SK-N-SH treated with all-trans-retinoic acid at 6 μM for 48 hours (cell line): ENCODE data around the gene ARL13B.
"Not testable (repeated sequence)": the region's sequence is repeated elsewhere in the genome, so short reads cannot be mapped to it uniquely, and the experiment has no call there.

Source experiments
- ATAC-seq: fragments of 200-7000 bp; cut with Tn5 transposase; 3 replicates; pipeline ENCODE4 v1.9.1; 2020; ENCODE audit warnings: mild to moderate bottlenecking, moderate library complexity
- ARNTL ChIP-seq: fragments of 450-650 bp; formaldehyde crosslinking; IDR thresholded peaks from 2 replicates; pipeline ENCODE4 v1.5.0; 2020; ENCODE audit warnings: low read depth, mild to moderate bottlenecking, moderate library complexity, borderline replicate concordance
- BACH2 ChIP-seq: fragments of 250-450 bp; sonication (Bioruptor Pico); IDR thresholded peaks from 2 replicates; pipeline ENCODE4 v1.9.0; 2021; ENCODE audit warnings: mild to moderate bottlenecking, borderline replicate concordance
- CSDC2 ChIP-seq: fragments of 250-450 bp; sonication (Bioruptor Pico); IDR thresholded peaks from 2 replicates; pipeline ENCODE4 v1.5.0; 2020; ENCODE audit warnings: mild to moderate bottlenecking, moderate library complexity
- ESRRG ChIP-seq: fragments of 250-450 bp; sonication (Bioruptor Pico); IDR thresholded peaks from 2 replicates; pipeline ENCODE4 v1.6.1; 2021; ENCODE audit warnings: mild to moderate bottlenecking
- GLIS3 ChIP-seq: fragments of 250-450 bp; sonication (Bioruptor Pico); IDR thresholded peaks from 2 replicates; pipeline ENCODE4 v1.5.0; 2020; ENCODE audit warnings: mild to moderate bottlenecking, moderate library complexity
- ISL1 ChIP-seq: fragments of 250-450 bp; sonication (Bioruptor Pico); IDR thresholded peaks from 2 replicates; pipeline ENCODE4 v2.1.2; 2022; ENCODE audit warnings: mild to moderate bottlenecking, moderate library complexity
- OSR1 ChIP-seq: fragments of 250-450 bp; sonication (Bioruptor Pico); IDR thresholded peaks from 2 replicates; pipeline ENCODE4 v1.8.0; 2022; ENCODE audit warnings: moderate library complexity, mild to moderate bottlenecking, inconsistent platforms
- PPARA ChIP-seq: fragments of 250-450 bp; sonication (Bioruptor Pico); IDR thresholded peaks from 2 replicates; pipeline ENCODE4 v1.5.0; 2020; ENCODE audit warnings: mild to moderate bottlenecking, borderline replicate concordance
- RARB ChIP-seq: fragments of 250-450 bp; sonication (Bioruptor Pico); IDR thresholded peaks from 2 replicates; pipeline ENCODE4 v1.8.0; 2021; ENCODE audit warnings: mild to moderate bottlenecking, moderate library complexity
- SNAI2 ChIP-seq: fragments of 250-450 bp; sonication (Bioruptor Pico); IDR thresholded peaks from 2 replicates; pipeline ENCODE4 v1.5.0; 2020; ENCODE audit warnings: mild to moderate bottlenecking, moderate library complexity
- TCF4 ChIP-seq: fragments of 250-450 bp; sonication (Bioruptor Pico); IDR thresholded peaks from 2 replicates; pipeline ENCODE4 v1.8.0; 2021; ENCODE audit warnings: mild to moderate bottlenecking, moderate library complexity, borderline replicate concordance
- TOX ChIP-seq: fragments of 250-450 bp; sonication (Bioruptor Pico); IDR thresholded peaks from 2 replicates; pipeline ENCODE4 v1.8.0; 2021; ENCODE audit warnings: mild to moderate bottlenecking, moderate library complexity, borderline replicate concordance
- ZC3H10 ChIP-seq: fragments of 250-450 bp; sonication (Bioruptor Pico); IDR thresholded peaks from 2 replicates; pipeline ENCODE4 v1.5.1; 2021; ENCODE audit warnings: mild to moderate bottlenecking, moderate library complexity
- ZFP3 ChIP-seq: fragments of 250-450 bp; sonication (Bioruptor Pico); IDR thresholded peaks from 2 replicates; pipeline ENCODE4 v1.5.0; 2020; ENCODE audit warnings: mild to moderate bottlenecking, moderate library complexity
- ZFP30 ChIP-seq: fragments of 450-650 bp; formaldehyde crosslinking; IDR thresholded peaks from 2 replicates; pipeline ENCODE4 v1.5.0; 2022; ENCODE audit warnings: mild to moderate bottlenecking, moderate library complexity
- ZNF565 ChIP-seq: fragments of 450-650 bp; formaldehyde crosslinking; conservative IDR thresholded peaks from 2 replicates; pipeline ENCODE4 v1.5.0; 2020; ENCODE audit warnings: low read depth, mild to moderate bottlenecking, moderate library complexity
- ZNF70 ChIP-seq: fragments of 450-650 bp; formaldehyde crosslinking; IDR thresholded peaks from 2 replicates; pipeline ENCODE4 v1.5.0; 2020; ENCODE audit warnings: mild to moderate bottlenecking, moderate library complexity
- ZNF8 ChIP-seq: fragments of 450-650 bp; formaldehyde crosslinking; IDR thresholded peaks from 2 replicates; pipeline ENCODE4 v1.5.0; 2020; ENCODE audit warnings: mild to moderate bottlenecking, moderate library complexity
- TF ChIP-seq, protein P1 (sequence below): fragments of 250-450 bp; sonication (Bioruptor Pico); IDR thresholded peaks from 2 replicates; pipeline ENCODE4 v1.5.1; 2021; ENCODE audit warnings: mild to moderate bottlenecking, moderate library complexity
- TF ChIP-seq, protein P2 (sequence below): fragments of 250-450 bp; sonication (Bioruptor Pico); IDR thresholded peaks from 2 replicates; pipeline ENCODE4 v1.8.0; 2021; ENCODE audit warnings: low read depth, mild to moderate bottlenecking, moderate library complexity, borderline replicate concordance

ARL13B gene

DNA sequence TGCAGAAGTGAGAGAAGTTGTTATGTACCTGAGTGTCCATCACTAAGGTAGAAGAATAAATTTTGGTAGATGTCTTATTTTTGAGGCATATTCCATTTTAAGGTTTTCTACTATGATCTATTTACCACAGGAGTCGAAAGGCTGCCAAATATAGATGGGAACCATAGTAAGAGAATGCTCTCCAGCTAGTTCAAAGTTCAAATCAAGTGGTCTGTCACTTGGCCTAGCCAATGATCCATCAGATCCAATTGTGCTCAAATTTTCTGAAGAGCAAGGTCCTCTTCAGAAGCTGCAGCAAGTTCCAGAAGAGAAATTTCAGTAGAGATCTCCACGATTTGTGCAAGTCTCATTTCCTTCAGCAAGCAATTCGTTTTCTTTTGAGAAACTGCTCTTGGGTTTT lies 17.2 kb upstream of the ARL13B start (continued):
- no peak for TF ChIP-seq BACH2 (CRISPR knock-in tag)
- no peak for TF ChIP-seq CSDC2 (CRISPR knock-in tag)
- no peak for TF ChIP-seq ZFP30 (CRISPR knock-in tag)

DNA sequence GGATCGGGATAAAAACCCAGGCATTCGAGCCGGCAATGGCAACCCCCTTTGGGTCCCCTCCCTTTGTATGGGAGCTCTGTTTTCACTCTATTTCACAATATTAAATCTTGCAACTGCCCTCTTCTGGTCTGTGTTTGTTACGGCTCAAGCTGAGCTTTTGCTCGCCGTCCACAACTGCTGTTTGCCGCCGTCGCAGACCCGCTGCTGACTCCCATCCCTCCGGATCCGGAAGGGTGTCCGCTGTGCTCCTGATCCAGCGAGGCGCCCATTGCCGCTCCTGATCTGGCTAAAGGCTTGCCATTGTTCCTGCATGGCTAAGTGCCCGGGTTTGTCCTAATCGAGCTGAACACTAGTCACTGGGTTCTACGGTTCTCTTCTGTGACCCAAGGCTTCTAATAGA lies 14.8 kb upstream of the ARL13B start:
- ATAC-seq, result not testable (repeated sequence)

DNA sequence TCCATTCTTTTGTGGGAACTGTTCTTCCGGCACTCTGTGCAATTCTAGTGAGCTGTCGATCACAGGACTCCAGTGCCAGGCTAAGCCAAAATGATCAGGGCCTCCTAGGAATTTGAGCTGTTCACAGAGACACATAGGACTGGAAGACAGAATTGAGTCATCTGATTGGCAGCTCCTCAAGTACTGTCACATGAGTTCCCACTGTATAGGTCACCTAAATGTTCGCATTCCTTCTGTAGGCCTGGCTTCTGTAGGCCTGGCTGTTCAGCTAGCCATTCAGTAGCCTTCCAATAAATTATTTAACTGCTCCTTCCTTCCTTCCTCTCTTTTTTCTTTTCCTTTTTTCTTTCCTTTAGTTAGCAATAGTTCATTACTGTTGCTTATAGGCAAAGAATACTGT lies 10.5 kb upstream of the ARL13B start:
- ATAC-seq, result no peak; the same call in 2 of the 3 replicates
- no peak for TF ChIP-seq OSR1 (CRISPR knock-in tag)
- 0 out of 2 replicates have a peak, but pooled peaks have one; percentile 38 for TF ChIP-seq ZFP3 (CRISPR knock-in tag)
- TF ChIP-seq ESRRG (CRISPR knock-in tag), result no peak
- TF ChIP-seq ZC3H10 (CRISPR knock-in tag), result no peak
- TF ChIP-seq, all 23 proteins: peak for 1

DNA sequence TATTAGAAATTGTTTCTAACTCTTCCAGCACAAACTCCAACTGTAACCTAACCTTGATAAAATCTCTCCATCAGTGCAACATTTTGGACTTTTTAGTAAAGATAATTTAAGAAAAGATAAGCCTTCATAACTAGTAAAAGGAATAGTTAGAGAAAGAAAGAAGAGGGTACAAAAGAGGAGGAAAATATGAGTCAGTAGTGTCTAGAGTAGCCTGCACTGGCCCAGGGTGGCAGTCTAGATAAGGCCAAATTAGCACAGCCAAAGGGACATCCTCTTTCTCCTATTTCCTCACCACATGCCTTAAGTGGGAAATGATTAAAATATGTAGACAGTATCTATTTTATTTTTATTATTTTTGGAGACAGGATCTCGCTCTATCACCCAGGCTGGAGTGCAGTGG lies 10.0 kb upstream of the ARL13B start:
- no peak for ATAC-seq
- no peak for TF ChIP-seq SNAI2 (CRISPR knock-in tag)
- TF ChIP-seq ZNF70 (CRISPR knock-in tag), result no peak
- no peak for TF ChIP-seq ESRRG (CRISPR knock-in tag)
- no peak for TF ChIP-seq ISL1 (CRISPR knock-in tag)
- no peak for TF ChIP-seq TOX (CRISPR knock-in tag)
- no peak for TF ChIP-seq TCF4 (CRISPR knock-in tag)
- TF ChIP-seq ZC3H10 (CRISPR knock-in tag), result no peak
- TF ChIP-seq ZNF8, result no peak
- TF ChIP-seq, protein P1, sequence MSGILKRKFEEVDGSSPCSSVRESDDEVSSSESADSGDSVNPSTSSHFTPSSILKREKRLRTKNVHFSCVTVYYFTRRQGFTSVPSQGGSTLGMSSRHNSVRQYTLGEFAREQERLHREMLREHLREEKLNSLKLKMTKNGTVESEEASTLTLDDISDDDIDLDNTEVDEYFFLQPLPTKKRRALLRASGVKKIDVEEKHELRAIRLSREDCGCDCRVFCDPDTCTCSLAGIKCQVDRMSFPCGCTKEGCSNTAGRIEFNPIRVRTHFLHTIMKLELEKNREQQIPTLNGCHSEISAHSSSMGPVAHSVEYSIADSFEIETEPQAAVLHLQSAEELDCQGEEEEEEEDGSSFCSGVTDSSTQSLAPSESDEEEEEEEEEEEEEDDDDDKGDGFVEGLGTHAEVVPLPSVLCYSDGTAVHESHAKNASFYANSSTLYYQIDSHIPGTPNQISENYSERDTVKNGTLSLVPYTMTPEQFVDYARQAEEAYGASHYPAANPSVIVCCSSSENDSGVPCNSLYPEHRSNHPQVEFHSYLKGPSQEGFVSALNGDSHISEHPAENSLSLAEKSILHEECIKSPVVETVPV, result no peak
- TF ChIP-seq PPARA (CRISPR knock-in tag), result no peak
- no peak for TF ChIP-seq ZFP3 (CRISPR knock-in tag)
- TF ChIP-seq, all 23 proteins: peak for 0

DNA sequence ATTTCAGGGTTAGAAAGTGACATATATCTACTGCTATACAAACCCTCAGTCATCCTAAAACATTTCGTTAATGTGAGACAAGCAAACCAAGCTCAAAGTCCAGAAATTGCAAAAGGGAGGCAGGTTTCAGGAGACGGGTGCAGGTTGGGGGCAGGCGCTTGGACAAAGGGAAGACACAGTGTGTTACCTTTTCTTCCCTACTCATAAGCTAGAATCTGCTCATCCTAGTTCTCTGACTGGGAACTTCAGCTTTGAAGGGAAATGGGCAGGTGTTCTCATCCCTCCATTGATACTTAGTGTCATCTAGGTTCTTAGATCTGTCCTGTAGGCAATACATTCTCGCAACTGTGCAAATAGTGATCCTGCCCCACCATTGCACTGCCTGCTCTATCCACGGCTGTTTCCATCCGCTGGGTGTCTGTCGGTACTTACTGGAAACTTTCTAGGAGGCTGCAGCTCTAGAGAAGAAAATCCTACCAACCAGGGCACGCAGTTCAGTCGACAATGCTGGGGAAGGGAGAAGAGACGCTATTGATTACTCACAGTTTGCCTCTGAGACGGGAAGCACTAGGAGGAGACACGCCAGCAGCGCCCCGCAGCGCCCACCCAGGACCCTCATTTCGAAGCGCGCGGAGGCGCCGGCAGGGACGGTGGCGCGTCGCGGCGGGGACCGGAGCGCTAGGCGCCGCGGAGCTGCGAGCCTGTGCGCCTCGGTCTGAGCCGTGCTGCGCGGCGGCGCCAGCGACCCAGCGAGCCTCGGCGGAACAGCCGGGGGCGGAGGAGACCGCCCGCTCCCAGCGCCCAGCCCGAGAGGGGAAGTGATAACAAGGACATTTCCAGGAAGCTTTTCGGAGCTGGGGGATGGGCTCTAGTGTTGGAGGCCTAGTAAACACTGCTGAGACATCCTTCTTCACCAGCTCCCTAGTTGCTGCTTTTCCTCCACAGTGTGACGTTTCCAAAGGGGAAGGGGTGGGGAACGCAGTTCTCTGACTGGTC lies 6.5 kb upstream of the ARL13B start, which contains the start of gene PROS1:
Gene PROS1, minus strand, starts transcription at position 766 of the 996 bp plus-strand sequence. Its CDS starts 147 bp downstream, at position 619.
- peak; percentile 95 for ATAC-seq
- TF ChIP-seq PPARA (CRISPR knock-in tag) (no peak), ISL1 (CRISPR knock-in tag) (no peak), TOX (CRISPR knock-in tag) (no peak), ZFP30 (CRISPR knock-in tag) (no peak), RARB (CRISPR knock-in tag) (no peak), TCF4 (CRISPR knock-in tag) (no peak), CSDC2 (CRISPR knock-in tag) (no peak), SNAI2 (CRISPR knock-in tag) (no peak), GLIS3 (no peak), ZNF8 (no peak; the same call in 1 of the 2 replicates), ZC3H10 (CRISPR knock-in tag) (no peak), ZNF565 (no peak), ESRRG (CRISPR knock-in tag) (no peak), ARNTL (no peak)
- TF ChIP-seq, protein P2, sequence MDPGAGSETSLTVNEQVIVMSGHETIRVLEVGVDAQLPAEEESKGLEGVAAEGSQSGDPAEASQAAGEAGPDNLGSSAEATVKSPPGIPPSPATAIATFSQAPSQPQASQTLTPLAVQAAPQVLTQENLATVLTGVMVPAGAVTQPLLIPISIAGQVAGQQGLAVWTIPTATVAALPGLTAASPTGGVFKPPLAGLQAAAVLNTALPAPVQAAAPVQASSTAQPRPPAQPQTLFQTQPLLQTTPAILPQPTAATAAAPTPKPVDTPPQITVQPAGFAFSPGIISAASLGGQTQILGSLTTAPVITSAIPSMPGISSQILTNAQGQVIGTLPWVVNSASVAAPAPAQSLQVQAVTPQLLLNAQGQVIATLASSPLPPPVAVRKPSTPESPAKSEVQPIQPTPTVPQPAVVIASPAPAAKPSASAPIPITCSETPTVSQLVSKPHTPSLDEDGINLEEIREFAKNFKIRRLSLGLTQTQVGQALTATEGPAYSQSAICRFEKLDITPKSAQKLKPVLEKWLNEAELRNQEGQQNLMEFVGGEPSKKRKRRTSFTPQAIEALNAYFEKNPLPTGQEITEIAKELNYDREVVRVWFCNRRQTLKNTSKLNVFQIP (CRISPR knock-in tag), result no peak
- TF ChIP-seq, protein P1, result no peak
